ENCODE measurements around the gene TRPM5.

- no peak for TF ChIP-seq CTCF (IDR thresholded peaks at IDR 0.05; ENCODE audit: low read depth, low read length, missing input control)
- TF ChIP-seq GABPA (IDR thresholded peaks at IDR 0.05 in 1 of 2, conservative IDR thresholded peaks at IDR 0.05 in 1 of 2): no peak
- TF ChIP-seq YY1 (IDR thresholded peaks at IDR 0.05): no peak
- no peak for TF ChIP-seq FOXA1 (IDR thresholded peaks at IDR 0.05)
- TF ChIP-seq, protein P1, sequence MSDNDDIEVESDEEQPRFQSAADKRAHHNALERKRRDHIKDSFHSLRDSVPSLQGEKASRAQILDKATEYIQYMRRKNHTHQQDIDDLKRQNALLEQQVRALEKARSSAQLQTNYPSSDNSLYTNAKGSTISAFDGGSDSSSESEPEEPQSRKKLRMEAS (IDR thresholded peaks at IDR 0.05): no peak
- TF ChIP-seq EGR1 (IDR thresholded peaks at IDR 0.05; ENCODE audit: low read depth in 2 of 2): no peak
- no peak for TF ChIP-seq SP1 (IDR thresholded peaks at IDR 0.05)
- no peak for TF ChIP-seq TAF1 (conservative IDR thresholded peaks at IDR 0.05)
- no peak for TF ChIP-seq JUND (IDR thresholded peaks at IDR 0.05)
- no peak for TF ChIP-seq REST (IDR thresholded peaks at IDR 0.05)
- no peak for TF ChIP-seq FOXA2 (IDR thresholded peaks at IDR 0.05)
- TF ChIP-seq ATF3 (IDR thresholded peaks at IDR 0.05): no peak
These were observed 1.6 kb upstream of the TRPM5 start for GRCh38 chr11:2445746-2446551.

All from liver (tissue), 3 donors.